Ascending aorta (tissue), 2 donors: ENCODE data around the gene OR1J2. TPM values are rescaled to one million over a fixed set of nuclear protein-coding genes. Genes with fewer than 3 reads are reported as not detected.
"Not testable (repeated sequence)": the region's sequence is repeated elsewhere in the genome, so short reads cannot be mapped to it uniquely, and the experiment has no call there.

Experiments used
- DNase-seq, 2 donors: peaks; one replicate each; pipeline ENCODE4 v3.0.0-alpha.2; 2019; ENCODE audit warnings: low spot score in 2 of 2
- H3K27ac ChIP-seq, 2 donors: fragments of 200-600 bp; sonication (generic); one replicate each; pipeline ENCODE4 v1.5.1; 2016 to 2017; ENCODE audit warnings: mild to moderate bottlenecking in 1 of 2
- H3K27me3 ChIP-seq: fragments of 200-600 bp; sonication (generic); one replicate; pipeline ENCODE4 v1.5.1; 2017
- H3K36me3 ChIP-seq, 2 donors: fragments of 200-600 bp; sonication (generic); one replicate each; pipeline ENCODE4 v1.5.1; 2016
- H3K4me1 ChIP-seq, 2 donors: fragments of 200-600 bp; sonication (generic); one replicate each; pipeline ENCODE4 v1.5.1; 2016 to 2017; ENCODE audit warnings: mild to moderate bottlenecking in 1 of 2
- H3K4me3 ChIP-seq, 2 donors: fragments of 200-600 bp; sonication (generic); one replicate each; pipeline ENCODE4 v1.5.1; 2016 to 2017; ENCODE audit warnings: mild to moderate bottlenecking in 1 of 2
- H3K9me3 ChIP-seq, 2 donors: fragments of 200-600 bp; sonication (generic); one replicate each; pipeline ENCODE4 v1.5.1; 2016
- intact Hi-C: fragments of 100-400 bp; cut with DNase I; formaldehyde crosslinking; loops from one replicate; pipeline ENCODE4 v1.15.1; 2023
- total RNA-seq: library from RNA; depleted of rRNA; stranded (reverse); fragments of >200 nt; gene quantifications from one replicate; pipeline ENCODE4 v1.1.0, GENCODE V29; 2016
- TF ChIP-seq, protein P1 (sequence below), 3 experiments: fragments of 200-600 bp in 2 of 3; fragments of 450-650 bp in 1 of 3; sonication (generic) in 2 of 3; IDR thresholded peaks; one replicate each; pipeline ENCODE4 v1.5.1; 2016 to 2019; ENCODE audit warnings: antibody characterized with exemption in 3 of 3, mild to moderate bottlenecking in 1 of 3, moderate library complexity in 1 of 3

OR1J2 gene
- total RNA-seq, 1 donor from 2014 or later = not detected

DNA sequence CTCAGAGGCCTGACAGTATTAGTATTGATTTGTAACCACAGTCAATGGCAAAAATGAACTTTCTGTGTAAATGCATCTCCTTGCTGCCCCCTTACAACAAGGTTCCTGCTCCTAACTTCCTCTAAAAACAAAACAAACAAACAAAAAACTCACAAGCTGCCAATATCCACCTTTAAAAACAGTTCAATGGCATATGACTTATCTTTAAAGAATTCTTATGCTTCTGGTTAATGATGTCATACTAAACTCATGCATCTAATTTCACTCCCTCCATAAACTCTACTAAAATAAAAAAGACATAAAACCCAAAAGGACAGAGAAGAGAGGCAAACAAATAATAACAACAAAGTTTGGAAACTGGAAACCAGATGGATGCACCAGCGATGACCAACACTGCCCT is 25.5 kb downstream of the OR1J2 start:
- Histone ChIP-seq H3K27ac (no peak overlapping the region), H3K27me3 (no peaks in the 10 kb centered on the region), H3K36me3 (no peaks in the 10 kb centered on the region), H3K4me1 (no peaks in the 10 kb centered on the region), H3K4me3 (no peak overlapping the region), H3K9me3 (peaks cover 0 to 2% of the 10 kb centered on the region in 2 donors)
- no peak for DNase-seq
- TF ChIP-seq, protein P1, sequence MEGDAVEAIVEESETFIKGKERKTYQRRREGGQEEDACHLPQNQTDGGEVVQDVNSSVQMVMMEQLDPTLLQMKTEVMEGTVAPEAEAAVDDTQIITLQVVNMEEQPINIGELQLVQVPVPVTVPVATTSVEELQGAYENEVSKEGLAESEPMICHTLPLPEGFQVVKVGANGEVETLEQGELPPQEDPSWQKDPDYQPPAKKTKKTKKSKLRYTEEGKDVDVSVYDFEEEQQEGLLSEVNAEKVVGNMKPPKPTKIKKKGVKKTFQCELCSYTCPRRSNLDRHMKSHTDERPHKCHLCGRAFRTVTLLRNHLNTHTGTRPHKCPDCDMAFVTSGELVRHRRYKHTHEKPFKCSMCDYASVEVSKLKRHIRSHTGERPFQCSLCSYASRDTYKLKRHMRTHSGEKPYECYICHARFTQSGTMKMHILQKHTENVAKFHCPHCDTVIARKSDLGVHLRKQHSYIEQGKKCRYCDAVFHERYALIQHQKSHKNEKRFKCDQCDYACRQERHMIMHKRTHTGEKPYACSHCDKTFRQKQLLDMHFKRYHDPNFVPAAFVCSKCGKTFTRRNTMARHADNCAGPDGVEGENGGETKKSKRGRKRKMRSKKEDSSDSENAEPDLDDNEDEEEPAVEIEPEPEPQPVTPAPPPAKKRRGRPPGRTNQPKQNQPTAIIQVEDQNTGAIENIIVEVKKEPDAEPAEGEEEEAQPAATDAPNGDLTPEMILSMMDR (IDR thresholded peaks at IDR 0.05) = no peak
- intact Hi-C loops = no loop called here

DNA sequence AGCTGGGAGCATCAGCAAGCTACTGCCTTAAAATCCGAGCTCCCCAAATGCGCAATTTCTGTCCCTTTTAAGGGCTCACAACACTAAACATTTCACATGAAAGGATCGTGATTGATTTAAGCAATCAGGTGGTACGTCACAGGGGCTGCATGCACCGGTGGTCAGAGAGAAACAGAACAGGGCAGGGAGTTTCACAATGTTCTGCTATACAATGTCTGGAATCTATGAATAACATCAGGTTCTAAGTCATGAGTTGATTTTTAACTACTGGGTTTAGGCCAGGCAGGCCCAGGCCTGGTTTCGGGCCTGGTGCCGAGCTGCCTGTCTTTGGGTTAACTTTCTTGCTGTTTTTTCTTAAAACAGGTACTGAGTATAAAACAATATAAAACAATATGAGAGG is 26.5 kb downstream of the OR1J2 start:
- H3K27ac ChIP-seq, H3K4me1 ChIP-seq, DNase-seq, intact Hi-C loops, H3K27me3 ChIP-seq, H3K4me3 ChIP-seq, H3K36me3 ChIP-seq, H3K9me3 ChIP-seq: not testable (repeated sequence)

DNA sequence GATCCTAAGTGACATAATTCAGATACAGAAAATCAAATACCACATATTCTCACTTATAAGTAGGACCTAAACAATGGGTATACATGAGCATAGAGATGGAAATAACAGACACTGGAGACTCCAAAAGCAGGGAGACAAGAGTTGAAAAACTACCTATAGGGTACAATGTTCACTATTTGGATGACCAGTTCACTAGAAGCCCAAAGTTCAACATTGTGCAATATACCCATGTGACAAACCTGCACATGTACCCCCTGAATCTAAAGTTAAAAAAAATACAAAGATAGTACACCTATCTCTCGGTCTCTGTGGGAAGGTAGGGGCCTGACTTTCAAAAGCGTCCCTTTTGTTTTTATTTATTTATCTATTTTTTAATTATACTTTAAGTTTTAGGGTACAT is 28.2 kb downstream of the OR1J2 start:
- Histone ChIP-seq H3K4me1 (no peaks in the 10 kb centered on the region), H3K27me3 (no peaks in the 10 kb centered on the region), H3K4me3 (no peak overlapping the region), H3K9me3 (peaks cover 0 to 2% of the 10 kb centered on the region in 2 donors), H3K27ac (no peak overlapping the region), H3K36me3 (no peaks in the 10 kb centered on the region)
- no peak for DNase-seq
- TF ChIP-seq, protein P1 (IDR thresholded peaks at IDR 0.05) = no peak
- intact Hi-C loops = no loop called here

DNA sequence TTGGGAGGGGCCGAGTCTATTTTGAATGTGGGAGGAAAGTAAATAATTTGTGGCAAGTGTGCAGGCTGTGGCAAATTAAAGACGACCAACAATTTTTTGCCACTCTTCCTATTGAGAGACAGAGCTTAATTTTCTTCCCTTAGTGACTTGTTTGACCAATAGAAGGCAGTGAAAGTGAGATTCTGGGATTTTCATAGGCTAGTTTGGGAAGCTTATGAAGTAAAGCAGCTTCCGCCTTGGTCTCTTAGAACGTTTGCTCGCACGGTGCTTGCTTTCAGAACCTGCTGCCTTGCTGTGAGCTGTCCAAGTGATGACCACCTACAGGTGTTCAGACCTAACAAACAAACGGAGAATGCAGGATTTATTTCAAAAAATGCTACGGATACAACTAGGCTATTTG is 35.6 kb downstream of the OR1J2 start:
- Histone ChIP-seq H3K9me3 (no peaks in the 10 kb centered on the region), H3K4me1 (no peaks in the 10 kb centered on the region), H3K27me3 (no peaks in the 10 kb centered on the region), H3K4me3 (no peak overlapping the region), H3K27ac (no peak overlapping the region), H3K36me3 (no peaks in the 10 kb centered on the region)
- DNase-seq = no peak
- TF ChIP-seq, protein P1 (IDR thresholded peaks at IDR 0.05) = no peak
- intact Hi-C loops = no loop called here

DNA sequence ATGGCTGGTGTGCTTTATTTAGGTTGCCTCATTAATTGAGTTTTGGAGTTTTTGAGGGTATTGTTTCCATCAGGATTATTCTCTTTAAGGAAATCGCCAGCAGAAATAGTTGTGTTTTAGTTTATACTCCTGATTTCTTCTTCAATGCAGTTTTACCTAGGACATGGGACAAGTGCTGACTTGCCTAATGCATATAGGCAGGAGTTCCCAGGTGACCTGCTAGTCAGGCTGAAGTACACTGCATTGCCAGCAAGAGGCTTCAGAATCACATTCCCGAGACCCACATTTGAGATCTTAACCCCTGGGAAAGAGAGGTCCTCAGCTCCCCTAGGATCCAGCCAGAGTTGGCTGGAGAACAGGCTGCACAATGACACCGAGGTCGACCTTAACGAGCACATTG is 40.8 kb downstream of the OR1J2 start:
- H3K27ac ChIP-seq = no peak overlapping the region
- no peaks in the 10 kb centered on the region for H3K36me3 ChIP-seq
- intact Hi-C loops = no loop called here
- no peaks in the 10 kb centered on the region for H3K9me3 ChIP-seq
- TF ChIP-seq, protein P1 (IDR thresholded peaks at IDR 0.05) = no peak
- no peak for DNase-seq
- no peaks in the 10 kb centered on the region for H3K27me3 ChIP-seq
- H3K4me1 ChIP-seq = no peaks in the 10 kb centered on the region
- no peak overlapping the region for H3K4me3 ChIP-seq

DNA sequence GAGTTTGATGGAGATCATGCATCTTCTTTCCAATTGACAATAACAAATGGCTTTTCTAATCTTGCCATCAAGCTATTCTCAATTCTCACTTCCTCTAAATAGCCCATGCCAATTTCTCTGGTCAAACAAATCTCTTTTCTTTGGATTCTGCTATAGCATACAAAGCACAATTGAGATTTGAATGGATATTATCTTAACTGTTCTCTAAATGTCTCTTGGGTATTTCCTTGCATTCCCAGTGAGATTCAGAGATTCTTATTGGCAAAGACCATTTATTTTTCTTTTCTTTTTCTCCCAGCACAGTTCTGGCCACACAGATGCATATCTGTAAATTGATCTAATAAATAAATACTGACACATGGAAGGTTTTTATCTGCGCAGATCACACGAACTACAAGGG is 42.2 kb downstream of the OR1J2 start, which contains the start of gene OR1N2:
OR1N2 (plus strand) TSS at position 301 of the 400 bp plus-strand sequence. CDS start 100 bp downstream, outside the sequence.
- Histone ChIP-seq H3K36me3 (no peaks in the 10 kb centered on the region), H3K4me3 (no peak within 1 kb of the TSS), H3K27ac (no peak within 1 kb of the TSS), H3K27me3 (no peaks in the 10 kb centered on the region), H3K4me1 (no peaks in the 10 kb centered on the region), H3K9me3 (no peaks in the 10 kb centered on the region)
- intact Hi-C loops = no loop called here
- DNase-seq = no peak
- TF ChIP-seq, protein P1 (IDR thresholded peaks at IDR 0.05) = no peak

Other genes with a start within 250 kb of the OR1J2 start
- gene RBM18, start 246.0 kb upstream of the OR1J2 start, total RNA-seq = 63.8 TPM
- 16.1 TPM for gene MRRF, start 245.9 kb upstream of the OR1J2 start, total RNA-seq
- gene PTGS1, start 139.8 kb upstream of the OR1J2 start, total RNA-seq = 13.0 TPM
- not detected for gene OR1J1, start 32.9 kb upstream of the OR1J2 start, total RNA-seq
- gene OR1J4, start 8.3 kb downstream of the OR1J2 start, total RNA-seq = not detected
- gene OR1N1, start 16.5 kb downstream of the OR1J2 start, total RNA-seq = not detected
- gene OR1N2, start 42.3 kb downstream of the OR1J2 start, total RNA-seq = not detected
- not detected for gene OR1L8, start 72.6 kb downstream of the OR1J2 start, total RNA-seq
- gene OR1Q1, start 103.9 kb downstream of the OR1J2 start, total RNA-seq = not detected
- gene OR1B1, start 146.8 kb downstream of the OR1J2 start, total RNA-seq = not detected
- not detected for gene OR1L1, start 150.9 kb downstream of the OR1J2 start, total RNA-seq
- gene OR1L3, start 164.3 kb downstream of the OR1J2 start, total RNA-seq = not detected
- not detected for gene OR1L4, start 213.2 kb downstream of the OR1J2 start, total RNA-seq
- not detected for gene OR1L6, start 231.5 kb downstream of the OR1J2 start, total RNA-seq